Neural progenitor cell (in vitro differentiated cells): ENCODE results near the gene SLC38A7. TPM values are rescaled to one million over a fixed set of nuclear protein-coding genes. Genes with fewer than 3 reads are reported as not detected.
A peak's percentile ranks its signal among the peaks of the same experiment; 100 is the strongest.

Experiments
- DNase-seq: peaks from one replicate; pipeline ENCODE4 v3.0.0-alpha.2; 2016; ENCODE audit warnings: low spot score
- H2AFZ ChIP-seq: fragments of 200-600 bp; sonication (generic); replicated peaks from 2 replicates; pipeline ENCODE4 v1.6.1; 2016; ENCODE audit warnings: antibody characterized with exemption
- H3F3A ChIP-seq: fragments of 200-600 bp; sonication (generic); 2 replicates; pipeline ENCODE4 v1.6.1; 2016; ENCODE audit warnings: antibody characterized with exemption, low read depth
- H3K27ac ChIP-seq: fragments of 200-600 bp; sonication (generic); 2 replicates; pipeline ENCODE4 v1.5.1; 2016; ENCODE audit warnings: mild to moderate bottlenecking
- H3K27me3 ChIP-seq: fragments of 200-600 bp; sonication (generic); 2 replicates; pipeline ENCODE4 v1.6.1; 2016; ENCODE audit warnings: mild to moderate bottlenecking, moderate library complexity
- H3K36me3 ChIP-seq: fragments of 200-600 bp; sonication (generic); 2 replicates; pipeline ENCODE4 v1.5.1; 2016
- H3K4me1 ChIP-seq: fragments of 200-600 bp; sonication (generic); 2 replicates; pipeline ENCODE4 v1.6.1; 2016; ENCODE audit warnings: mixed run types
- H3K4me2 ChIP-seq: fragments of 200-600 bp; sonication (generic); 2 replicates; pipeline ENCODE4 v1.6.1; 2016
- H3K4me3 ChIP-seq: fragments of 200-600 bp; sonication (generic); 2 replicates; pipeline ENCODE4 v1.5.1; 2016
- H3K79me2 ChIP-seq: fragments of 200-600 bp; sonication (generic); 2 replicates; pipeline ENCODE4 v1.6.1; 2016; ENCODE audit warnings: low read depth
- H3K9ac ChIP-seq: fragments of 200-600 bp; sonication (generic); 2 replicates; pipeline ENCODE4 v1.6.1; 2016
- H3K9me3 ChIP-seq: fragments of 200-600 bp; sonication (generic); 2 replicates; pipeline ENCODE4 v1.5.1; 2016; ENCODE audit warnings: low read depth
- H4K20me1 ChIP-seq: fragments of 200-600 bp; sonication (generic); 2 replicates; pipeline ENCODE4 v1.6.1; 2016; ENCODE audit warnings: low read depth
- H3K27ac Mint-ChIP-seq: 3 replicates; pipeline ENCODE4 v1.8.0; 2021; ENCODE audit warnings: mixed read lengths
- H3K27me3 Mint-ChIP-seq: 2 replicates; pipeline ENCODE4 v1.8.0; 2022; ENCODE audit warnings: low read depth, mild to moderate bottlenecking, inconsistent platforms, moderate library complexity, mixed read lengths; ENCODE audit not compliant: insufficient read depth
- H3K36me3 Mint-ChIP-seq: 3 replicates; pipeline ENCODE4 v1.8.0; 2021; ENCODE audit warnings: mixed read lengths
- H3K4me1 Mint-ChIP-seq: 3 replicates; pipeline ENCODE4 v1.8.0; 2021; ENCODE audit warnings: mixed read lengths
- H3K4me3 Mint-ChIP-seq: 3 replicates; pipeline ENCODE4 v1.8.0; 2021; ENCODE audit warnings: mild to moderate bottlenecking, moderate library complexity, mixed read lengths
- H3K9me3 Mint-ChIP-seq: 3 replicates; pipeline ENCODE4 v1.8.0; 2020; ENCODE audit warnings: mixed read lengths
- EZH2 ChIP-seq: fragments of 200-600 bp; sonication (generic); IDR thresholded peaks from 2 replicates; pipeline ENCODE4 v1.6.1; 2017; ENCODE audit warnings: antibody characterized with exemption, mild to moderate bottlenecking, moderate library complexity
- EZH2phosphoT487 ChIP-seq: fragments of 200-600 bp; sonication (generic); IDR thresholded peaks from 2 replicates; pipeline ENCODE4 v1.6.1; 2017; ENCODE audit warnings: antibody characterized with exemption
- total RNA-seq: library from RNA; depleted of rRNA; stranded (reverse); fragments of >200 nt; gene quantifications from 2 replicates; pipeline ENCODE4 v1.2.3, GENCODE V29; 2015; ENCODE audit warnings: low replicate concordance
- TF ChIP-seq, protein P1 (sequence below): fragments of 200-600 bp; sonication (generic); IDR thresholded peaks from 2 replicates; pipeline ENCODE4 v1.5.1; 2017; ENCODE audit warnings: antibody characterized with exemption, mild to moderate bottlenecking

SLC38A7 gene
- total RNA-seq, 1 donor from 2014 or later: 9.8 TPM

DNA sequence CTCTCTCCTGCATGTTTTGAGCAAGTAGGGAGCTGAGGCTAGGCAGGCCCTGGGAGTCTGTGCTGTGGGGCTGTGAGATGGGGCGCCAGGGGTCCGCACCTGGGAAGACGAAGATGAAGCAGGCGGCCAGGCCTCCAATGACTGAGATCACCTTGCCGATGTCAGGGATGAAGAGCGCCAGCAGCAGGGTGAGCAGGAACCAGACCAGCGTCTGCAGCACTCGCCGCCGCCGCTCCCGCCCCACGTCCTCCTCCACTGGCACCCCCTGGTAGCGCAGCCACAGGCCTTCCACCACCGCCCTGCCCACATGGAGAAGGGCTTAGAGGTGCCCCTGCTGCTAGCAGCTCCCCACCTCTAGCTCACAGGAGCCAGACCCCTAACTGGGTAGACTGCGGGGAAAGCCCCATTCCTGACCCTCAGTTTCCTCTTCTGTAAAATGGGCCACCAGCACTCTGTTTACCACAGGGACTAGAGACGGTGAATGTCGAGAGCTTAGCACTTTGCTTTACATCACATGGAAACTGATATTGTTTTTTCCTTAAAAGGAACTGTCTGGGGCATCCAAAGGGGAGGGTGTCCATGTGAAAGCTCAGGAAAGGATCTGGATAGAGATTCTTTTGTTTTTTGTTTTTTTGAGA is 13.5 kb downstream of the SLC38A7 start:
- no peak overlapping the region for H3K4me3 Mint-ChIP-seq
- Histone ChIP-seq H3K9me3 (no peaks in the 10 kb centered on the region), H3K36me3 (no peaks in the 10 kb centered on the region), H3F3A (no peaks in the 10 kb centered on the region), H2AFZ (no peak overlapping the region), H3K4me1 (no peaks in the 10 kb centered on the region), H3K27ac (no peak overlapping the region), H4K20me1 (no peaks in the 10 kb centered on the region), H3K27me3 (no peaks in the 10 kb centered on the region), H3K79me2 (no peaks in the 10 kb centered on the region), H3K4me2 (no peak overlapping the region), H3K9ac (no peak overlapping the region), H3K4me3 (no peak overlapping the region)
- no peaks in the 10 kb centered on the region for H3K9me3 Mint-ChIP-seq
- TF ChIP-seq, protein P1, sequence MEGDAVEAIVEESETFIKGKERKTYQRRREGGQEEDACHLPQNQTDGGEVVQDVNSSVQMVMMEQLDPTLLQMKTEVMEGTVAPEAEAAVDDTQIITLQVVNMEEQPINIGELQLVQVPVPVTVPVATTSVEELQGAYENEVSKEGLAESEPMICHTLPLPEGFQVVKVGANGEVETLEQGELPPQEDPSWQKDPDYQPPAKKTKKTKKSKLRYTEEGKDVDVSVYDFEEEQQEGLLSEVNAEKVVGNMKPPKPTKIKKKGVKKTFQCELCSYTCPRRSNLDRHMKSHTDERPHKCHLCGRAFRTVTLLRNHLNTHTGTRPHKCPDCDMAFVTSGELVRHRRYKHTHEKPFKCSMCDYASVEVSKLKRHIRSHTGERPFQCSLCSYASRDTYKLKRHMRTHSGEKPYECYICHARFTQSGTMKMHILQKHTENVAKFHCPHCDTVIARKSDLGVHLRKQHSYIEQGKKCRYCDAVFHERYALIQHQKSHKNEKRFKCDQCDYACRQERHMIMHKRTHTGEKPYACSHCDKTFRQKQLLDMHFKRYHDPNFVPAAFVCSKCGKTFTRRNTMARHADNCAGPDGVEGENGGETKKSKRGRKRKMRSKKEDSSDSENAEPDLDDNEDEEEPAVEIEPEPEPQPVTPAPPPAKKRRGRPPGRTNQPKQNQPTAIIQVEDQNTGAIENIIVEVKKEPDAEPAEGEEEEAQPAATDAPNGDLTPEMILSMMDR: no peak
- no peak for TF ChIP-seq EZH2phosphoT487
- TF ChIP-seq EZH2: no peak
- H3K4me1 Mint-ChIP-seq: no peaks in the 10 kb centered on the region
- no peak for DNase-seq
- H3K36me3 Mint-ChIP-seq: peaks cover 7% of the 10 kb centered on the region
- no peak overlapping the region for H3K27ac Mint-ChIP-seq
- peaks cover 2% of the 10 kb centered on the region for H3K27me3 Mint-ChIP-seq

DNA sequence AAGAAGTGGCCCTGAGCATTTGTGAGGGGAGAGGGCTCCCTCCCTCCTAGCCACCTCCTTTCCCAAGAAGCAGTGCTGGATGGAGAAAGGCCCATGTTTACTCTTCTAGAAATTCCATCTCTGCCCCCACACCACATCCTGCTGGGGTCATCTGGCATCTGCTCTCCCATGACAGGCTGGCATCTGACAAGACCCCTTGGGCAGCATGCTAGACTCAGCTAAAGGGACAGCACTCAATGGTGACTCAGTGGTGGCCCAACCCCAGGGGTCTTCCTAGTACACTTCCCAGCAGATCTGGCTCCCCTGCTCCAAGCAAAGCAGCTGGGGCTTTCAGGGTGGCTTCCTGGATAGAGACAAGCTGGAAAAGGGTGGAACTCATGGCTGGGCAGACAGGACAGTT is 14.4 kb downstream of the SLC38A7 start:
- H3K4me3 ChIP-seq: no peak overlapping the region
- H3K9me3 Mint-ChIP-seq: no peaks in the 10 kb centered on the region

DNA sequence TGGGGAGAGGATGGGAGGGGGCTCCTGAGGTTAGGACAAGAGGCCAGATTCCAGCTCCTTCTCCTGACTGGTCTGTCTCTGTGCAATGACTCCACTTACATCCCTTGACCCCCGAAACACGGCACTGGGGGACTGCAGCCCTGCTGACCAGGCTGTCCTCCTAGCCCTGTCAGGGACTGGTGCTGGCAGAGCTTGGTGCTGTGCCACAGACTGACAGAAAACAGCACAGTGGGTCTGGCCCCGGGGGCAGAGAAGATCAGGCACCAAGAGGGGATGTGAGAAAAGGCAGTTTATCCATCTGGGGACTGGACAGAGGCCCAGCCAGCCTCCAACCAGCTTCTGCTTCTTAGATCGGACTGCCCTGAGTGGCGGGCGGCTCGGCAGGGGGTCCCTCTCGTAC is 19.4 kb downstream of the SLC38A7 start:
- Histone ChIP-seq H2AFZ (no peak overlapping the region), H3K9me3 (no peaks in the 10 kb centered on the region), H3K4me3 (no peak overlapping the region), H3K27ac (no peak overlapping the region), H3K27me3 (no peaks in the 10 kb centered on the region), H4K20me1 (no peaks in the 10 kb centered on the region), H3K36me3 (no peaks in the 10 kb centered on the region), H3K79me2 (no peaks in the 10 kb centered on the region), H3F3A (no peaks in the 10 kb centered on the region), H3K4me2 (no peak overlapping the region), H3K4me1 (no peaks in the 10 kb centered on the region), H3K9ac (no peak overlapping the region)
- no peaks in the 10 kb centered on the region for H3K9me3 Mint-ChIP-seq
- peaks cover 2% of the 10 kb centered on the region for H3K36me3 Mint-ChIP-seq
- H3K4me3 Mint-ChIP-seq: no peak overlapping the region
- TF ChIP-seq, protein P1: no peak
- no peak for TF ChIP-seq EZH2phosphoT487
- no peak for TF ChIP-seq EZH2
- H3K27me3 Mint-ChIP-seq: peaks cover 7% of the 10 kb centered on the region
- peak; percentile 30 for DNase-seq
- peaks cover 3% of the 10 kb centered on the region for H3K4me1 Mint-ChIP-seq
- peak overlapping the region; percentile 68 for H3K27ac Mint-ChIP-seq

More for the DNA sequence above, 14.4 kb downstream of the SLC38A7 start:
- no peak for DNase-seq
- Histone ChIP-seq H3K9ac (no peak overlapping the region), H4K20me1 (no peaks in the 10 kb centered on the region), H3K4me1 (no peaks in the 10 kb centered on the region), H3K27me3 (no peaks in the 10 kb centered on the region), H3K4me2 (no peak overlapping the region), H3K36me3 (no peaks in the 10 kb centered on the region), H3K27ac (no peak overlapping the region), H2AFZ (no peak overlapping the region), H3F3A (no peaks in the 10 kb centered on the region), H3K9me3 (no peaks in the 10 kb centered on the region), H3K79me2 (no peaks in the 10 kb centered on the region)
- Mint-ChIP-seq H3K4me3 (no peak overlapping the region), H3K27ac (no peak overlapping the region), H3K36me3 (peaks cover 5% of the 10 kb centered on the region), H3K27me3 (peaks cover 2% of the 10 kb centered on the region), H3K4me1 (no peaks in the 10 kb centered on the region)
- TF ChIP-seq, protein P1: no peak
- no peak for TF ChIP-seq EZH2
- no peak for TF ChIP-seq EZH2phosphoT487
